Prostate gland (tissue), 2 donors: ENCODE results near the gene CLINT1.

Source experiments
- CTCF ChIP-seq, 4 experiments: fragments of 200-600 bp in 2 of 4; fragments of 450-650 bp in 2 of 4; sonication (generic) in 2 of 4; IDR thresholded peaks; 1 replicate in 3 of 4; 2 replicates in 1 of 4; pipeline ENCODE4 v1.5.1; 2016 to 2019; ENCODE audit warnings: antibody characterized with exemption in 4 of 4, mild to moderate bottlenecking in 2 of 4, moderate library complexity in 2 of 4
- POLR2A ChIP-seq: fragments of 450-650 bp; IDR thresholded peaks from one replicate; pipeline ENCODE4 v1.6.1; 2016; ENCODE audit warnings: antibody characterized with exemption, mild to moderate bottlenecking

DNA sequence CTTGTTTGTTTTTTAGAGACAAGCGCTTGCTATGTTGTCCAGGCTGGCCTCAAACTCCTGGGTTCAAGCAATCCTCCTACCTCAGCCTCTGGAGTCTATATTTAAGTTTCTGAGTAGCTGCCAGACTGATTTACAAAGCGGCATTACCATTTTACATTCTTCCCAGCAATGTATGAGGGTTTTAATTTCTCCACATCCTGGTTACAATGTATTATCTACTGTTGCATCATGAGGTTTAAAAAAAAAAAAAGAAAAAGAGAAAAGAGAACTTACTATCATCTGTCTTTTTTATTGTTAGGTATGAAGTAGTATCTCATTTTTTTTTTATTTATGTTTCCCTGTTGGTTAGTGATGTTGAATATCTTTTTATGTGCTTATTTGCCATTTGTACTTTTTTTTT lies 18.9 kb upstream of the CLINT1 start:
- TF ChIP-seq CTCF (IDR thresholded peaks at IDR 0.05) (no peak), POLR2A (no peak)
